Upper lobe of left lung (tissue), 6 donors: ENCODE data around the gene CTBP2. TPM values are rescaled to one million over a fixed set of nuclear protein-coding genes. Genes with fewer than 3 reads are reported as not detected.

Experiments
- ATAC-seq, 2 donors: fragments of 200-7000 bp; cut with Tn5 transposase; one replicate each; pipeline ENCODE4 v1.9.1; 2022; ENCODE audit warnings: mild to moderate bottlenecking in 2 of 2, moderate library complexity in 2 of 2; ENCODE audit not compliant: low FRiP score in 2 of 2
- DNase-seq, 2 donors: peaks; one replicate each; pipeline ENCODE4 v3.0.0-alpha.2; 2019 to 2020
- H3K27ac ChIP-seq, 4 donors: fragments of 200-600 bp; sonication (generic); one replicate each; pipeline ENCODE4 v1.5.1; 2016 to 2019
- H3K27me3 ChIP-seq, 4 donors: fragments of 200-600 bp; sonication (generic); one replicate each; pipeline ENCODE4 v1.5.1; 2017 to 2019
- H3K36me3 ChIP-seq, 4 donors: fragments of 200-600 bp; sonication (generic); one replicate each; pipeline ENCODE4 v1.5.1; 2016 to 2019
- H3K4me1 ChIP-seq, 4 donors: fragments of 200-600 bp; sonication (generic); one replicate each; pipeline ENCODE4 v1.5.1; 2018 to 2019
- H3K4me3 ChIP-seq, 4 donors: fragments of 200-600 bp; sonication (generic); one replicate each; pipeline ENCODE4 v1.5.1; 2017 to 2019; ENCODE audit warnings: mild to moderate bottlenecking in 2 of 4, moderate library complexity in 1 of 4
- H3K9me3 ChIP-seq, 4 donors: fragments of 200-600 bp; sonication (generic); one replicate each; pipeline ENCODE4 v1.5.1; 2018 to 2019
- CTCF ChIP-seq, 6 experiments: fragments of 450-650 bp in 4 of 6; fragments of 200-600 bp in 2 of 6; sonication (generic) in 2 of 6; IDR thresholded peaks; one replicate each; pipeline ENCODE4 v1.5.1; 2016 to 2019; ENCODE audit warnings: antibody characterized with exemption in 6 of 6
- EP300 ChIP-seq, 4 donors: sonication (generic); formaldehyde crosslinking; IDR thresholded peaks; one replicate each; pipeline ENCODE4 v1.5.1; 2017; ENCODE audit warnings: antibody characterized with exemption in 4 of 4, control low read depth in 2 of 4
- POLR2A ChIP-seq, 4 donors: fragments of 450-650 bp; IDR thresholded peaks; one replicate each; pipeline ENCODE4 v1.5.1; 2016 to 2017; ENCODE audit warnings: antibody characterized with exemption in 4 of 4, mild to moderate bottlenecking in 2 of 4
- POLR2AphosphoS5 ChIP-seq, 2 donors: sonication (generic); formaldehyde crosslinking; IDR thresholded peaks; one replicate each; pipeline ENCODE4 v1.5.1; 2017; ENCODE audit warnings: antibody characterized with exemption in 2 of 2
- WGBS, 2 donors: methylation state at CpG; one replicate each; pipeline ENCODE4 v1.1.5; 2017 to 2018; 5-methylcytosine and 5-hydroxymethylcytosine counted together
- total RNA-seq, 6 donors: library from RNA; depleted of rRNA in 4 of 6; stranded (reverse); fragments of >200 nt in 4 of 6; gene quantifications; one replicate each; pipeline versions ENCODE4 v1.1.0 to v1.2.1, GENCODE V29; 2016 to 2021
- donor health status: DM: no; HTN: no; CAD: no; lungs with moderate emphysema.
- donor health status: DM: no; HTN: yes; CAD: no; lungs with severe emphysema.

The CTBP2 gene
- total RNA-seq, 6 donors from 2014 or later = 47.1 to 82.5 (median 59.7) TPM

DNA sequence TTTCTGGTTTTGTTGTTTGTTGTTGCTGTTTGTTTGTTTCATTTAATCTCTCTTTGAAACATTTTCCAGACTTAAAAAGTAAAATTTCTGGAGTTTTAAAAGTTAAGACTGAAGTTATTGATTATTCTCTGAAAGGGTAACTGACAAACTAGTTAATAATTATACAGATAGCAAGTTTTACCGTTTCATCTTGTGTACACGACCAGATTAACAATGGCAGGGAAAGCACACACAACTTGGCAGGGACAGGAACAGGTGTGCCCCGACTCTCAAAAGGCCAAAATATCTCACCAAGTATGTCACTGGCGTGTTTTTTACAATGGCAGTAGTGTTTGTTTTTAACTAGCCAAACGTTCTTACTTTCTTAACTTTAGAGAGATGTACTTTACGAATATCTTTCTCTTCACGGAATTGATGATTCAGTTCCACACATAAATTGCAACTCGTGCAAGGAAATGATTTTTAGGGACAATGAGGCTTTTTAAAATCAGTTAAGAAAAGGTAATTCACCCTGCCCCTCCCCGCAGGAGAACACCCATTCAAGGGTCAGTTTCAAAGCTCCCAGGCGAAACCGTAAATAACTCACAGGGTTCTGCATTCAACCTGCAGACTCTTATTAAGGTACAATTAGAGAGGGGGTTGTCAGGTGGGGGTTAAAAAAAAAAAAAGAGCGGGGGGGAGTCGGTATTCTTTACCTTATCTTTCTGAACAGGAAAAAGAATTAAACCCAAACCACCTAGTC, 3.5 kb downstream of the CTBP2 start:
- no peaks in the 10 kb centered on the region for H3K36me3 ChIP-seq
- H3K4me1 ChIP-seq = peaks cover 58 to 74% (median 65%) of the 10 kb centered on the region in 4 donors
- DNase-seq (no peak), ATAC-seq (no peak)
- 27 to 40% methylated on average over 13 of the region's 13 CpGs for WGBS, 2 donors
- H3K4me3 ChIP-seq = peak overlapping the region in 3 of 4 donors; percentile 7 to 94 (median 91)
- H3K27me3 ChIP-seq = peaks cover 0 to 3% (median 0%) of the 10 kb centered on the region in 4 donors
- peak overlapping the region; percentile 96 to 100 (median 97) for H3K27ac ChIP-seq
- TF ChIP-seq POLR2A (IDR thresholded peaks at IDR 0.05) (no peak), EP300 (IDR thresholded peaks at IDR 0.05) (no peak), CTCF (IDR thresholded peaks at IDR 0.05) (no peak), POLR2AphosphoS5 (IDR thresholded peaks at IDR 0.05) (no peak)
- H3K9me3 ChIP-seq = no peaks in the 10 kb centered on the region

DNA sequence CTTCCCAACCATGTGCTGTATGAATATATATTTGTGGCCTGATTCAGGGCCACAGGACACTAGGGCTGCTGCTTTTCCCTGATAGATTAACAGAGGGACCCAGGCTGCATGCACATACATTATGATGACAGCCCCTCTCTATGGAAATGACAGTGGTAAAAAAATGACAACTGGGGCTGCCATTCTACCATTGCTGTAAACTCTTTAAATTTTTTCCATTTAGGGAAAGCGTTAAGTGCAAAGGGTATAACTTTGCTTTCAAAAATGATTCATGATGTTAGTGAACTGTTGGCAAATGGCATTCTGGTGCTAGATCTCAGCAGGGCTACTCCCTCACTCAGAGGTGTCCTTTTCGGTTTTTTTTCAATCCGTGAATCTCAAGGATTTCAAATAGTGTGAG, 4.2 kb downstream of the CTBP2 start:
- Histone ChIP-seq H3K36me3 (peaks cover 0 to 3% (median 1%) of the 10 kb centered on the region in 4 donors), H3K27me3 (peaks cover 0 to 3% (median 0%) of the 10 kb centered on the region in 4 donors), H3K4me1 (peaks cover 65 to 75% (median 69%) of the 10 kb centered on the region in 4 donors), H3K27ac (peak overlapping the region; percentile 11 to 100 (median 97)), H3K9me3 (no peaks in the 10 kb centered on the region), H3K4me3 (no peak overlapping the region)
- no peak for ATAC-seq
- 60 to 63% methylated on average over 3 of the region's 3 CpGs for WGBS, 2 donors
- no peak for TF ChIP-seq POLR2A (IDR thresholded peaks at IDR 0.05)
- TF ChIP-seq POLR2AphosphoS5 (IDR thresholded peaks at IDR 0.05) = no peak
- no peak for TF ChIP-seq EP300 (IDR thresholded peaks at IDR 0.05)
- no peak for TF ChIP-seq CTCF (IDR thresholded peaks at IDR 0.05)
- no peak for DNase-seq

- H3K9me3 ChIP-seq = no peaks in the 10 kb centered on the region
- H3K36me3 ChIP-seq = peaks cover 0 to 5% (median 2%) of the 10 kb centered on the region in 4 donors
- peaks cover 72 to 79% (median 74%) of the 10 kb centered on the region in 4 donors for H3K4me1 ChIP-seq
- DNase-seq (no peak), ATAC-seq (no peak)
- 20 to 22% methylated on average over 8 of the region's 8 CpGs for WGBS, 2 donors
- peaks cover 0 to 3% (median 0%) of the 10 kb centered on the region in 4 donors for H3K27me3 ChIP-seq
- H3K27ac ChIP-seq = peak overlapping the region; percentile 58 to 100 (median 79)
- TF ChIP-seq EP300 (IDR thresholded peaks at IDR 0.05) = no peak
- TF ChIP-seq POLR2AphosphoS5 (IDR thresholded peaks at IDR 0.05) = no peak
- no peak for TF ChIP-seq CTCF (IDR thresholded peaks at IDR 0.05)
- TF ChIP-seq POLR2A (IDR thresholded peaks at IDR 0.05) = no peak
- H3K4me3 ChIP-seq = peak overlapping the region in 2 of 4 donors; percentile 13 to 19
These were observed 5.3 kb downstream of the CTBP2 start for GRCh38 chr10:125155101-125155500.

DNA sequence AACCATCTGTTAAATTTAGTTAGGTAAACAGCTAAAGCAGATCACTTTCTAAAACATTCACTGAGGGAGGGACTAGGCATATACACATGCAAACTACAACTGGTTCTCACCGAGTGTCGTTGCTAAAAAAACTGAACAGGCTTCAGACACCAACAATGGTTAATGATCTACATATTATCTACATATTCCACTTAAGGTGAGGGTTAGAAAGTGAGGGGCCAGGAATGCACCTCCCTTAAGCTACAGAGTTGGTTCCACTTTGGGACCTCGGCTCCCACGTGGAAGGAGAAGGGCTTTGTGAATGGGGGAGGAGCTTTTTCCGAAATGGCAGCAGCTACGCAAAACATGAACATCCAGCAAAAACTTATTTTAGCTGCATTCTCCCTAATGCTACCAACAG, 5.8 kb downstream of the CTBP2 start:
- H3K36me3 ChIP-seq = peaks cover 0 to 5% (median 2%) of the 10 kb centered on the region in 4 donors
- 15 to 19% methylated on average over 6 of the region's 6 CpGs for whole genome bisulfite sequencing, 2 donors
- TF ChIP-seq POLR2AphosphoS5 (IDR thresholded peaks at IDR 0.05) (no peak), CTCF (IDR thresholded peaks at IDR 0.05) (no peak), POLR2A (IDR thresholded peaks at IDR 0.05) (no peak), EP300 (IDR thresholded peaks at IDR 0.05) (no peak)
- H3K9me3 ChIP-seq = no peaks in the 10 kb centered on the region
- H3K27ac ChIP-seq = peak overlapping the region; percentile 58 to 100 (median 79)
- no peak for DNase-seq
- H3K4me1 ChIP-seq = peaks cover 78 to 85% (median 80%) of the 10 kb centered on the region in 4 donors
- no peak for ATAC-seq
- H3K27me3 ChIP-seq = peaks cover 0 to 3% (median 0%) of the 10 kb centered on the region in 4 donors
- peak overlapping the region in 2 of 4 donors; percentile 13 to 19 for H3K4me3 ChIP-seq
